ENCODE data around the gene ENTPD1.
"Not testable (repeated sequence)": the region's sequence is repeated elsewhere in the genome, so short reads cannot be mapped to it uniquely, and the experiment has no call there.

Gene ENTPD1

GRCh38 chr10:95759233-95759826 is 3.4 kb downstream of the ENTPD1 start:
- DNase-seq (ENCODE audit: low spot score), result no peak

- DNase-seq (ENCODE audit: low spot score), result peak; percentile 33
Observed at GRCh38 chr10:95761939-95762492, 6.1 kb downstream of the ENTPD1 start.

- no peak for DNase-seq (ENCODE audit: low spot score)
Observed at GRCh38 chr10:95767884-95768556, 12.1 kb downstream of the ENTPD1 start.

GRCh38 chr10:95770084-95770720 is 14.2 kb downstream of the ENTPD1 start:
- no peak for DNase-seq (ENCODE audit: low spot score)

GRCh38 chr10:95773454-95773853 is 17.5 kb downstream of the ENTPD1 start:
- DNase-seq (ENCODE audit: low spot score), result not testable (repeated sequence)

GRCh38 chr10:95777638-95778037 is 21.7 kb downstream of the ENTPD1 start:
- not testable (repeated sequence) for DNase-seq (ENCODE audit: low spot score)

GRCh38 chr10:95782318-95782717 is 26.4 kb downstream of the ENTPD1 start:
- no peak for DNase-seq (ENCODE audit: low spot score)

GRCh38 chr10:95783741-95784140 is 27.8 kb downstream of the ENTPD1 start:
- no peak for DNase-seq (ENCODE audit: low spot score)

GRCh38 chr10:95784279-95784913 is 28.4 kb downstream of the ENTPD1 start:
- DNase-seq (ENCODE audit: low spot score), result no peak

GRCh38 chr10:95785317-95785716 is 29.4 kb downstream of the ENTPD1 start:
- no peak for DNase-seq (ENCODE audit: low spot score)

GRCh38 chr10:95785942-95786669 is 30.1 kb downstream of the ENTPD1 start:
- DNase-seq (ENCODE audit: low spot score), result no peak

GRCh38 chr10:95787447-95787846 is 31.5 kb downstream of the ENTPD1 start:
- DNase-seq (ENCODE audit: low spot score), result no peak

- no peak for DNase-seq (ENCODE audit: low spot score)
Observed at GRCh38 chr10:95788830-95789229, 32.9 kb downstream of the ENTPD1 start.

GRCh38 chr10:95789902-95790301 is 33.9 kb downstream of the ENTPD1 start:
- DNase-seq (ENCODE audit: low spot score), result no peak

GRCh38 chr10:95790982-95791381 is 35.0 kb downstream of the ENTPD1 start:
- no peak for DNase-seq (ENCODE audit: low spot score)

GRCh38 chr10:95791425-95791979 is 35.5 kb downstream of the ENTPD1 start:
- no peak for DNase-seq (ENCODE audit: low spot score)

GRCh38 chr10:95792211-95792780 is 36.3 kb downstream of the ENTPD1 start:
- no peak for DNase-seq (ENCODE audit: low spot score)

GRCh38 chr10:95792874-95793285 is 36.9 kb downstream of the ENTPD1 start:
- peak; percentile 73 for DNase-seq (ENCODE audit: low spot score)

- no peak for DNase-seq (ENCODE audit: low spot score)
Observed at GRCh38 chr10:95793401-95794045, 37.6 kb downstream of the ENTPD1 start.

- no peak for DNase-seq (ENCODE audit: low spot score)
Observed at GRCh38 chr10:95794195-95794594, 38.2 kb downstream of the ENTPD1 start.

- DNase-seq (ENCODE audit: low spot score), result peak; percentile 92
Observed at GRCh38 chr10:95795602-95796001, 39.6 kb downstream of the ENTPD1 start.
